GM19452 (cell line): ENCODE measurements around the gene JMJD7.

Experiments used
- ATAC-seq: cut with Tn5 transposase; IDR thresholded peaks from one replicate; pipeline ENCODE4 v1.9.1; 2021; ENCODE audit not compliant: unreplicated experiment

The JMJD7 gene

DNA sequence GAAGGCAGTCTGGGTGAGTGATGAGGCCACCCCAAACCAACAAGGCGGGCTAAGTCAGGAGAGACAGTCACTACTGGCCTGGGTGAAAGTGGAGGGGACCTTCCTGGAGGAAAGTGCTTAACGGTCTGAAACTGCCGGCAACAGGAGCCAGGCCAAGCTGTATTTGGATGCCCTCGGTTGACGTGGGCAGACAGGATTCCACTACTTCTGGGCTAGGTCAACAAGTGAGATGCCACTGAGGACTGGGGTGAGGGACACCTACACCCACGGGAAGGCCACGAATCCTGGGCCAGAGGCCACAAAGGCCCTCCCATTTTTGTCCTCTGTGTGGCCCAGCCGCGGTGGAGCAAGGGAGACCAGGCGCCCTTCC, 53.6 kb downstream of the JMJD7 start:
- no peak for ATAC-seq

DNA sequence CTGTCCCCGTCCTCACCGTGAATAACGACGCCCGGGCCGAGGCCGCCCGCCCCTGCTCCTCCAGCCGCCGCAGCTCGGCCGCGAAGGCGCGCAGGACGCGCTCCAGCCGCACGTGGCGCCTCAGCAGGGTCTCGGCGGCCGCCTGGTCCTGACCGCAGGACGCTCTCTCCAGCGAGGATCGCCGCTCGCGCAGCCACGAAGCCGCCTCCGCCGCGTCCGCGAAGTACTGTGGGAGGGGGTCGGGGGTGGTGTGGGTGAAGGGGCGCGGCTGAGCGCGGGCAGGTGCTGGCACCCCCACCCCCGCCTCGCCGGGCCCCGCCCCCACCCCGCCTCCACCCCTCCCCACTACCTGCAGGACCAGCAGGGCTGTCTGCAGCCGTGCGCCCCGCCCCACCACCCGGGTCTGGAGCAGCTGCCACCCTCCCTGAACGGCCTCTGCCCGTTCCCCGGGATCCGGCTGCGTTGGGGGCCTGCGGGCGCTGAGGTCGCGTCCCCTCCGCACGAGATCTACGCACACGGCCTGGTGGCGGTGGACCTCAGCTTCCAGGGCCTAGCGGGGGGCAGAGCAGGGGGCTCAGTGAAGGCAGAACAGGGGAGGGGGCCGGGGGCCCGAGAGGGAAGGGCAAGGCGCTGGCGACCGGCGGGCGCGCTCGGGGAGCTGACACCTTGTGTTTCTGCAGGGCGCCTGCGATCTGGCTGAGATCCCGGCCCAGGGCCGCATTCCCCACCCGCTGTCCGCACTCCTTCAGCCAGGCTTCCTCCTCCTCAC, 54.2 kb downstream of the JMJD7 start:
- no peak for ATAC-seq

- ATAC-seq, result no peak
Observed at GRCh38 chr15:41882689-41883483, 55.0 kb downstream of the JMJD7 start.

- ATAC-seq, result no peak
Observed at GRCh38 chr15:41883484-41883825, 55.6 kb downstream of the JMJD7 start.

- ATAC-seq, result no peak
Observed at GRCh38 chr15:41884458-41884857, 56.6 kb downstream of the JMJD7 start.

DNA sequence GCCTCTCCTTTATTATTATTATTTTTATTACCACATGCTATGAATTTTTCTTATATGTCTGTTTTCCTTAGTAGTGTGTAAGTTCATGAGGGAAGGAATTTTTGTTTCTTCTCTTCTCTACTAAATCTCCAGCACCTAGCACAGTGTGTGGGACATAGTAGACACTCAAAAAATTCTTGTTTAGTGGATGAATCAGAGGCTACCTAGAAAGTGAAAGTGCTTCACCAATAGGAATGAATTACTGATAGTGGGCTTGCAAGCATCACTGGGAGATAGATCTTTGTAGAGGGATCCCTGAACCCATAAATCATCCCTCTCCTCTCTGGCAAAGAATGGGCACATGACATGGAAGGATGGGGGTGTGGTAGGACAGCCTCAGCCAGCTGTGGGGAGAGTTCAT, 57.4 kb downstream of the JMJD7 start:
- ATAC-seq, result no peak

GRCh38 chr15:41885841-41886240, 57.9 kb downstream of the JMJD7 start:
- no peak for ATAC-seq

GRCh38 chr15:41886741-41887140, 58.8 kb downstream of the JMJD7 start:
- ATAC-seq, result no peak

DNA sequence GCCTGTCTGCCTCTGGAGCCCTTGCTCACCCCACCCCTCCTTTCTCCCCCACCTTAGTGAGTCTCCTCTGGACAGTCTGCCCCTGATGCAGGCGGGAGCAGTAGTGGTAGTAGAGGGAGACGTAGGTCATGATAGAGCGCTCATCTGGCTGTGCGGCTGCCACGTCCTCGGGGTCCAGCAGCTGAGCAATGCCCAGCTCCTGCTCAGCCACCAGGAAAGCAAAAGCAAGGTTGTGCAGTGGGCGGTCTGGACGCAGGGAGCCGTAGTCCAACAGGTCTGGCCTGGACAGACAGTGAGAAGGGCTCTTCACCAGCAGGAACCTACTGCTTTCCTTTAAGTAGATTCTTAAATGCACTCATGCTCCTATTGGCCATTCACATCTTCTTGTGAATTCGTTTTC, 59.3 kb downstream of the JMJD7 start:
- no peak for ATAC-seq
